GM23338 (cell line): ENCODE results near the gene ADORA1. TPM values are rescaled to one million over a fixed set of nuclear protein-coding genes. Genes with fewer than 3 reads are reported as not detected.

Source experiments
- ATAC-seq: fragments of 200-7000 bp; cut with Tn5 transposase; 3 replicates; pipeline ENCODE4 v1.9.1; 2020
- DNase-seq: peaks from one replicate; pipeline ENCODE4 v3.0.0-alpha.2; 2015; ENCODE audit warnings: low spot score
- H2AFZ ChIP-seq: fragments of 200-600 bp; sonication (generic); 2 replicates; pipeline ENCODE4 v1.8.0; 2016; ENCODE audit warnings: antibody characterized with exemption, mild to moderate bottlenecking, moderate library complexity
- H3F3A ChIP-seq: fragments of 200-600 bp; sonication (generic); replicated peaks from 2 replicates; pipeline ENCODE4 v1.8.0; 2017; ENCODE audit warnings: antibody characterized with exemption, mixed run types, low read depth
- H3K27ac ChIP-seq: fragments of 200-600 bp; sonication (generic); 2 replicates; pipeline ENCODE4 v1.6.1; 2016; ENCODE audit warnings: low read depth
- H3K27me3 ChIP-seq: fragments of 200-600 bp; sonication (generic); 2 replicates; pipeline ENCODE4 v1.8.0; 2016; ENCODE audit warnings: mild to moderate bottlenecking, mixed run types, moderate library complexity; ENCODE audit not compliant: insufficient read depth
- H3K36me3 ChIP-seq: fragments of 200-600 bp; sonication (generic); 2 replicates; pipeline ENCODE4 v1.8.0; 2016; ENCODE audit warnings: mild to moderate bottlenecking; ENCODE audit not compliant: insufficient read depth
- H3K4me1 ChIP-seq: fragments of 200-600 bp; sonication (generic); 2 replicates; pipeline ENCODE4 v1.8.0; 2016; ENCODE audit warnings: mild to moderate bottlenecking, moderate library complexity; ENCODE audit not compliant: insufficient read depth
- H3K4me2 ChIP-seq: fragments of 200-600 bp; sonication (generic); 2 replicates; pipeline ENCODE4 v1.7.1; 2017; ENCODE audit warnings: mixed run types
- H3K4me3 ChIP-seq: fragments of 200-600 bp; sonication (generic); 2 replicates; pipeline ENCODE4 v1.6.1; 2016; ENCODE audit warnings: mixed run types
- H3K79me2 ChIP-seq: fragments of 200-600 bp; sonication (generic); replicated peaks from 2 replicates; pipeline ENCODE4 v1.8.0; 2017; ENCODE audit warnings: mild to moderate bottlenecking; ENCODE audit not compliant: insufficient read depth
- H3K9me2 ChIP-seq: fragments of 200-600 bp; sonication (generic); 2 replicates; pipeline ENCODE4 v1.8.0; 2017; ENCODE audit not compliant: insufficient read depth
- H4K20me1 ChIP-seq: fragments of 200-600 bp; sonication (generic); replicated peaks from 2 replicates; pipeline ENCODE4 v1.8.0; 2017; ENCODE audit warnings: mild to moderate bottlenecking; ENCODE audit not compliant: insufficient read depth
- H3K27ac Mint-ChIP-seq: 2 replicates; pipeline ENCODE4 v1.8.0; 2020; ENCODE audit warnings: inconsistent platforms, mild to moderate bottlenecking, moderate library complexity, mixed read lengths
- H3K27me3 Mint-ChIP-seq: 3 replicates; pipeline ENCODE4 v1.8.0; 2022; ENCODE audit warnings: low read depth, mild to moderate bottlenecking, moderate library complexity, mixed read lengths, inconsistent platforms; ENCODE audit not compliant: insufficient read depth, poor library complexity
- H3K36me3 Mint-ChIP-seq: 3 replicates; pipeline ENCODE4 v1.8.0; 2021; ENCODE audit warnings: low read depth, mild to moderate bottlenecking, inconsistent platforms, moderate library complexity, mixed read lengths
- H3K4me1 Mint-ChIP-seq: 3 replicates; pipeline ENCODE4 v1.8.0; 2020; ENCODE audit warnings: mild to moderate bottlenecking, inconsistent platforms, mixed read lengths
- H3K4me3 Mint-ChIP-seq: 3 replicates; pipeline ENCODE4 v1.8.0; 2021; ENCODE audit warnings: moderate library complexity, mild to moderate bottlenecking, inconsistent platforms, mixed read lengths
- H3K9me3 Mint-ChIP-seq: 3 replicates; pipeline ENCODE4 v1.8.0; 2020; ENCODE audit warnings: moderate library complexity, mild to moderate bottlenecking, inconsistent platforms, mixed read lengths
- CREB1 ChIP-seq: fragments of 250-450 bp; sonication (Bioruptor Pico); IDR thresholded peaks from 2 replicates; pipeline ENCODE4 v1.5.0; 2020; ENCODE audit warnings: low read depth, mild to moderate bottlenecking, moderate library complexity
- CTCF ChIP-seq, 2 experiments: fragments of 200-600 bp in 1 of 2; sonication (generic) in 1 of 2; conservative IDR thresholded peaks; 2 replicates each; pipeline versions ENCODE4 v1.5.1 to v1.6.1; 2016 to 2017; ENCODE audit warnings: antibody characterized with exemption in 2 of 2, low read depth in 2 of 2, mild to moderate bottlenecking in 2 of 2, moderate library complexity in 1 of 2
- EZH2 ChIP-seq: fragments of 200-600 bp; sonication (generic); IDR thresholded peaks from one replicate; pipeline ENCODE4 v1.8.0; 2017; ENCODE audit warnings: antibody characterized with exemption, mild to moderate bottlenecking, low read depth; ENCODE audit not compliant: unreplicated experiment
- POLR2AphosphoS5 ChIP-seq: IDR thresholded peaks from 2 replicates; pipeline ENCODE4 v1.6.1; 2016; ENCODE audit warnings: antibody characterized with exemption, low read depth
- ZNF114 ChIP-seq: fragments of 250-450 bp; sonication (Bioruptor Pico); IDR thresholded peaks from 2 replicates; pipeline ENCODE4 v1.5.0; 2020; ENCODE audit warnings: mild to moderate bottlenecking, moderate library complexity
- ZNF331 ChIP-seq: fragments of 250-450 bp; sonication (Bioruptor Pico); IDR thresholded peaks from 2 replicates; pipeline ENCODE4 v1.5.0; 2020; ENCODE audit warnings: low read depth, mild to moderate bottlenecking, moderate library complexity
- ZNF462 ChIP-seq: fragments of 250-450 bp; sonication (Bioruptor Pico); IDR thresholded peaks from 2 replicates; pipeline ENCODE4 v1.5.0; 2020; ENCODE audit warnings: mild to moderate bottlenecking, moderate library complexity
- polyA plus RNA-seq: library from polyadenylated mRNA; unstranded; fragments of >200 nt; fragmentation: Nextera tagmentation; extraction: Ambion mirVana; gene quantifications from 2 replicates; pipeline ENCODE4 v1.2.1, GENCODE V29; 2016
- total RNA-seq: library from RNA; depleted of rRNA; stranded (reverse); fragments of >200 nt; shearing (Covaris generic); gene quantifications from 2 replicates; pipeline ENCODE4 v1.2.3, GENCODE V29; 2014

The ADORA1 gene
- total and polyA plus RNA-seq, 2 experiments from 2014 or later = 0.63 to 1.8 TPM

- TF ChIP-seq EZH2 (no peak), ZNF331 (CRISPR knock-in tag) (no peak), ZNF114 (CRISPR knock-in tag) (no peak), ZNF462 (CRISPR knock-in tag) (no peak), POLR2AphosphoS5 (no peak), CREB1 (CRISPR knock-in tag) (no peak)
These were observed 44.7 kb upstream of the ADORA1 start (continued) for GRCh38 chr1:203082571-203083462.

GRCh38 chr1:203083463-203083921 lies 44.0 kb upstream of the ADORA1 start:
- H4K20me1 ChIP-seq = no peaks in the 10 kb centered on the region
- H2AFZ ChIP-seq = no peak overlapping the region
- TF ChIP-seq ZNF114 (CRISPR knock-in tag) (no peak), CTCF (conservative IDR thresholded peaks at IDR 0.05; ENCODE audit: low read depth in 2 of 2) (peak in 1 of 2 experiments; percentile 44; a peak in 3 of 4 replicates)
- no peak overlapping the region for H3K4me3 Mint-ChIP-seq
- H3K9me3 Mint-ChIP-seq = no peaks in the 10 kb centered on the region
- H3K4me1 ChIP-seq = peaks cover 17% of the 10 kb centered on the region
- no peaks in the 10 kb centered on the region for H3K79me2 ChIP-seq
- no peak for DNase-seq
- H3K4me3 ChIP-seq = no peak overlapping the region
- no peak overlapping the region for H3K4me2 ChIP-seq
- no peaks in the 10 kb centered on the region for H3K36me3 ChIP-seq
- H3K9me2 ChIP-seq = peaks cover 3% of the 10 kb centered on the region; the same call in 1 of the 2 replicates
- H3K27ac ChIP-seq = no peak overlapping the region
- H3F3A ChIP-seq = no peaks in the 10 kb centered on the region
- H3K27ac Mint-ChIP-seq = peak overlapping the region; percentile 24; the same call in 1 of the 2 replicates
- H3K27me3 Mint-ChIP-seq = peaks cover 12% of the 10 kb centered on the region
- H3K36me3 Mint-ChIP-seq = no peaks in the 10 kb centered on the region
- H3K4me1 Mint-ChIP-seq = peaks cover 38% of the 10 kb centered on the region
- no peak for ATAC-seq
- H3K27me3 ChIP-seq = no peaks in the 10 kb centered on the region
